Measurements from ENCODE around the gene NPLOC4.
"Not testable (repeated sequence)": the region's sequence is repeated elsewhere in the genome, so short reads cannot be mapped to it uniquely, and the experiment has no call there.

NPLOC4 gene

GRCh38 chr17:81638683-81639082, 1.8 kb upstream of the NPLOC4 start:
- no peak for DNase-seq (ENCODE audit: low read depth)
- TF ChIP-seq CTCF (IDR thresholded peaks at IDR 0.05; ENCODE audit: low read depth, low read length, missing control alignments): no peak
- no peak overlapping the region for H3K4me3 ChIP-seq (ENCODE audit: low read depth, low read length)
- in situ Hi-C loops (cut with HindIII; ENCODE audit: low sequenced_read_pairs): no loop called here

- peak overlapping the region; percentile 91 for H3K4me3 ChIP-seq (ENCODE audit: low read depth, low read length)
- no peak for DNase-seq (ENCODE audit: low read depth)
- in situ Hi-C loops (cut with HindIII; ENCODE audit: low sequenced_read_pairs): no loop called here
- no peak for TF ChIP-seq CTCF (IDR thresholded peaks at IDR 0.05; ENCODE audit: low read depth, low read length, missing control alignments)
Observed at GRCh38 chr17:81635973-81636504, 873 bp downstream of the NPLOC4 start.

GRCh38 chr17:81635431-81635830, 1.5 kb downstream of the NPLOC4 start:
- no peak for TF ChIP-seq CTCF (IDR thresholded peaks at IDR 0.05; ENCODE audit: low read depth, low read length, missing control alignments)
- no peak for DNase-seq (ENCODE audit: low read depth)
- peak overlapping the region; percentile 91 for H3K4me3 ChIP-seq (ENCODE audit: low read depth, low read length)
- in situ Hi-C loops (cut with HindIII; ENCODE audit: low sequenced_read_pairs): no loop called here

- in situ Hi-C loops (cut with HindIII; ENCODE audit: low sequenced_read_pairs): no loop called here
- no peak for TF ChIP-seq CTCF (IDR thresholded peaks at IDR 0.05; ENCODE audit: low read depth, low read length, missing control alignments)
- no peak for DNase-seq (ENCODE audit: low read depth)
- no peak overlapping the region for H3K4me3 ChIP-seq (ENCODE audit: low read depth, low read length)
Observed at GRCh38 chr17:81631482-81631881, 5.4 kb downstream of the NPLOC4 start.

- DNase-seq (ENCODE audit: low read depth): no peak
- no peak overlapping the region for H3K4me3 ChIP-seq (ENCODE audit: low read depth, low read length)
- no peak for TF ChIP-seq CTCF (IDR thresholded peaks at IDR 0.05; ENCODE audit: low read depth, low read length, missing control alignments)
- in situ Hi-C loops (cut with HindIII; ENCODE audit: low sequenced_read_pairs): no loop called here
Observed at GRCh38 chr17:81630274-81630673, 6.6 kb downstream of the NPLOC4 start.

GRCh38 chr17:81621494-81622130, 15.3 kb downstream of the NPLOC4 start:
- H3K4me3 ChIP-seq (ENCODE audit: low read depth, low read length): no peak overlapping the region
- DNase-seq (ENCODE audit: low read depth): no peak
- in situ Hi-C loops (cut with HindIII; ENCODE audit: low sequenced_read_pairs): no loop called here
- TF ChIP-seq CTCF (IDR thresholded peaks at IDR 0.05; ENCODE audit: low read depth, low read length, missing control alignments): no peak

GRCh38 chr17:81618307-81618706, 18.6 kb downstream of the NPLOC4 start:
- DNase-seq (ENCODE audit: low read depth); H3K4me3 ChIP-seq (ENCODE audit: low read depth, low read length); in situ Hi-C loops (cut with HindIII; ENCODE audit: low sequenced_read_pairs): not testable (repeated sequence)
